IMR-90 (cell line): Measurements from ENCODE around the gene GABRR3. TPM values are rescaled to one million over a fixed set of nuclear protein-coding genes. Genes with fewer than 3 reads are reported as not detected.

Experiments
- ATAC-seq: fragments of 200-7000 bp; cut with Tn5 transposase; 2 replicates; pipeline ENCODE4 v1.9.1; 2020; ENCODE audit warnings: low read depth, mild to moderate bottlenecking, moderate library complexity
- BruUV-seq: library from RNA; stranded (reverse); fragments of 400-500 nt; replicated peaks from 2 replicates; lab custom pipeline; 2021; lab: Mats Ljungman, UMichigan
- CTCF ChIA-PET: fragments of 300-600 bp; formaldehyde crosslinking; extraction: SDS; loops from one replicate; lab custom pipeline; 2021; ENCODE audit warnings: antibody characterized with exemption; lab: Yijun Ruan, JAX
- POLR2A ChIA-PET: fragments of 300-600 bp; sonication (Branson Sonifier 250); formaldehyde crosslinking; loops from one replicate; lab custom pipeline; 2022; ENCODE audit warnings: antibody characterized with exemption; ENCODE audit not compliant: unreplicated experiment; lab: Charles Lee
- DNase-seq: peaks from one replicate; pipeline ENCODE4 v3.0.0; 2013
- H2AFZ ChIP-seq: replicated peaks from 2 replicates; pipeline ENCODE3; 2013; ENCODE audit warnings: low read length, mild to moderate bottlenecking; ENCODE audit not compliant: poor library complexity
- H2AK5ac ChIP-seq: 2 replicates; pipeline ENCODE4 v1.6.1; 2013; ENCODE audit warnings: low read depth, low read length, inconsistent platforms
- H2AK9ac ChIP-seq: replicated peaks from 2 replicates; pipeline ENCODE3; 2013; ENCODE audit warnings: mild to moderate bottlenecking, low read depth, low read length, moderate library complexity; ENCODE audit not compliant: poor library complexity
- H2BK120ac ChIP-seq: 2 replicates; pipeline ENCODE4 v1.6.1; 2013; ENCODE audit warnings: low read depth, low read length, inconsistent platforms
- H2BK15ac ChIP-seq: 3 replicates; pipeline ENCODE4 v1.6.1; 2013; ENCODE audit warnings: low read depth, low read length, inconsistent platforms
- H2BK20ac ChIP-seq: 2 replicates; pipeline ENCODE4 v1.6.1; 2013; ENCODE audit warnings: low read depth, mild to moderate bottlenecking, inconsistent platforms, low read length, moderate library complexity
- H2BK5ac ChIP-seq: 2 replicates; pipeline ENCODE4 v1.6.1; 2013; ENCODE audit warnings: mild to moderate bottlenecking, low read depth, low read length, inconsistent platforms; ENCODE audit not compliant: poor library complexity, severe bottlenecking
- H3K14ac ChIP-seq: replicated peaks from 2 replicates; pipeline ENCODE4 v1.6.1; 2013; ENCODE audit warnings: low read depth, low read length, inconsistent platforms
- H3K18ac ChIP-seq: 2 replicates; pipeline ENCODE4 v1.6.1; 2013; ENCODE audit warnings: low read depth, low read length, control low read depth
- H3K23ac ChIP-seq: 2 replicates; pipeline ENCODE4 v1.6.1; 2013; ENCODE audit warnings: low read depth, low read length, inconsistent platforms
- H3K27ac ChIP-seq: 2 replicates; pipeline ENCODE4 v1.5.1; 2013; ENCODE audit warnings: mild to moderate bottlenecking, control low read depth, low read length; ENCODE audit not compliant: insufficient read depth
- H3K27me3 ChIP-seq: 2 replicates; pipeline ENCODE4 v1.6.1; 2013; ENCODE audit warnings: low read length; ENCODE audit not compliant: control insufficient read depth, insufficient read depth
- H3K36me3 ChIP-seq: 2 replicates; pipeline ENCODE4 v1.6.1; 2013; ENCODE audit warnings: low read length, mixed read lengths; ENCODE audit not compliant: control insufficient read depth, insufficient read depth
- H3K4ac ChIP-seq: 2 replicates; pipeline ENCODE4 v1.6.1; 2013; ENCODE audit warnings: low read depth, low read length, inconsistent platforms
- H3K4me1 ChIP-seq: 2 replicates; pipeline ENCODE4 v1.6.1; 2013; ENCODE audit warnings: low read length, mixed read lengths; ENCODE audit not compliant: control insufficient read depth, insufficient read depth
- H3K4me2 ChIP-seq: 2 replicates; pipeline ENCODE4 v1.6.1; 2013; ENCODE audit warnings: low read depth, mild to moderate bottlenecking, control low read depth, low read length, moderate library complexity
- H3K4me3 ChIP-seq: 2 replicates; pipeline ENCODE4 v1.5.1; 2013; ENCODE audit warnings: low read depth, mild to moderate bottlenecking, control low read depth, low read length, moderate library complexity; ENCODE audit not compliant: insufficient read depth
- H3K56ac ChIP-seq: 2 replicates; pipeline ENCODE4 v1.6.1; 2013; ENCODE audit warnings: low read length, inconsistent platforms; ENCODE audit not compliant: insufficient read depth; ENCODE audit errors: extremely low read depth
- H3K79me1 ChIP-seq, 2 experiments: 2 replicates each; pipeline ENCODE4 v1.6.1; 2013; ENCODE audit warnings: low read length in 2 of 2, inconsistent platforms in 1 of 2, low read depth in 1 of 2
- H3K9ac ChIP-seq: 2 replicates; pipeline ENCODE4 v1.6.1; 2013; ENCODE audit warnings: low read depth, low read length, control low read depth
- H3K9me1 ChIP-seq: 2 replicates; pipeline ENCODE4 v1.6.1; 2013; ENCODE audit warnings: low read length, inconsistent platforms; ENCODE audit not compliant: insufficient read depth
- H3K9me3 ChIP-seq: 2 replicates; pipeline ENCODE4 v1.6.1; 2013; ENCODE audit warnings: low read length; ENCODE audit not compliant: control insufficient read depth, insufficient read depth
- H4K20me1 ChIP-seq: 2 replicates; pipeline ENCODE4 v1.6.1; 2013; ENCODE audit warnings: low read length, inconsistent platforms; ENCODE audit not compliant: insufficient read depth
- H4K5ac ChIP-seq: 2 replicates; pipeline ENCODE4 v1.6.1; 2013; ENCODE audit warnings: mild to moderate bottlenecking, low read depth, low read length, control low read depth
- H4K8ac ChIP-seq, 2 experiments: 2 replicates each; pipeline ENCODE4 v1.6.1; 2013; ENCODE audit warnings: low read depth in 2 of 2, low read length in 2 of 2, control low read depth in 1 of 2, inconsistent platforms in 1 of 2
- H4K91ac ChIP-seq: 2 replicates; pipeline ENCODE4 v1.6.1; 2013; ENCODE audit warnings: low read depth, low read length, inconsistent platforms; ENCODE audit not compliant: insufficient read depth
- BHLHE40 ChIP-seq: fragments of 150-350 bp; IDR thresholded peaks from 2 replicates; pipeline ENCODE4 v1.6.1; 2016; ENCODE audit warnings: mild to moderate bottlenecking, low read depth, low read length
- CEBPB ChIP-seq: IDR thresholded peaks from 2 replicates; pipeline ENCODE4 v1.6.1; 2012; ENCODE audit warnings: low read depth, low read length, improper control_type of control experiment
- CTCF ChIP-seq: conservative IDR thresholded peaks from 2 replicates; pipeline ENCODE4 v1.5.1; 2012; ENCODE audit warnings: mild to moderate bottlenecking, low read depth, low read length, improper control_type of control experiment
- ELK1 ChIP-seq: fragments of 150-350 bp; IDR thresholded peaks from 2 replicates; pipeline ENCODE4 v1.6.1; 2016; ENCODE audit warnings: low read depth, mild to moderate bottlenecking, low read length, moderate library complexity, borderline replicate concordance
- FOS ChIP-seq: fragments of 150-350 bp; IDR thresholded peaks from 2 replicates; pipeline ENCODE4 v1.6.1; 2016; ENCODE audit warnings: low read depth, low read length
- MAFK ChIP-seq: IDR thresholded peaks from 2 replicates; pipeline ENCODE4 v1.6.1; 2012; ENCODE audit warnings: low read depth, low read length, improper control_type of control experiment
- MAZ ChIP-seq: IDR thresholded peaks from 2 replicates; pipeline ENCODE4 v1.6.1; 2012; ENCODE audit warnings: low read depth, mild to moderate bottlenecking, low read length, improper control_type of control experiment, moderate library complexity, borderline replicate concordance
- NFE2L2 ChIP-seq: fragments of 150-350 bp; IDR thresholded peaks from 2 replicates; pipeline ENCODE4 v1.6.1; 2016; ENCODE audit warnings: low read depth, mild to moderate bottlenecking, low read length
- RAD21 ChIP-seq: IDR thresholded peaks from 2 replicates; pipeline ENCODE4 v1.6.1; 2012; ENCODE audit warnings: low read length, improper control_type of control experiment
- RCOR1 ChIP-seq: IDR thresholded peaks from 2 replicates; pipeline ENCODE4 v1.6.1; 2012; ENCODE audit warnings: mild to moderate bottlenecking, low read length, improper control_type of control experiment; ENCODE audit not compliant: insufficient replicate concordance
- RFX5 ChIP-seq: IDR thresholded peaks from 2 replicates; pipeline ENCODE4 v1.8.0; 2012; ENCODE audit warnings: low read depth, mild to moderate bottlenecking, low read length, moderate library complexity
- SMC3 ChIP-seq: fragments of 150-350 bp; IDR thresholded peaks from 2 replicates; pipeline ENCODE4 v1.6.1; 2016; ENCODE audit warnings: low read depth, mild to moderate bottlenecking, antibody characterized with exemption, low read length, moderate library complexity
- WGBS, 2 experiments: methylation state at CpG; one replicate each; pipeline versions ENCODE4 v1.1.5 to v1.1.7; 2013; ENCODE audit warnings: missing lambda C conversion rate in 2 of 2; ENCODE audit not compliant: insufficient read length in 1 of 2; ENCODE audit errors: extremely low coverage in 2 of 2; 5-methylcytosine and 5-hydroxymethylcytosine counted together
- dilution Hi-C: fragments of 300-500 bp; cut with HindIII; formaldehyde crosslinking; loops from one replicate; pipeline ENCODE4 v1.14.3; 2018; ENCODE audit warnings: low sequenced_read_pairs; ENCODE audit not compliant: unreplicated experiment
- in situ Hi-C: fragments of 300-500 bp; cut with MboI; formaldehyde crosslinking; loops from 3 replicates; pipeline ENCODE4 v1.14.3; 2019; ENCODE audit warnings: low sequenced_read_pairs, inconsistent platforms, mixed read lengths
- intact Hi-C: fragments of 100-400 bp; cut with micrococcal nuclease; formaldehyde crosslinking; loops from 2 replicates; pipeline ENCODE4 v1.10.0; 2022
- polyA plus RNA-seq, 3 experiments: library from polyadenylated mRNA; depleted of rRNA; stranded (reverse); fragments of >200 nt; gene quantifications; 2 replicates each; pipeline ENCODE4 v1.2.3, GENCODE V29; 2012; ENCODE audit warnings: low replicate concordance in 1 of 3
- total RNA-seq: library from RNA; depleted of rRNA; stranded (reverse); fragments of >200 nt; gene quantifications from 2 replicates; pipeline ENCODE4 v1.2.3, GENCODE V29; 2012
- TF ChIP-seq, protein P1 (sequence below): fragments of 150-350 bp; IDR thresholded peaks from 2 replicates; pipeline ENCODE4 v1.6.1; 2017; ENCODE audit warnings: mild to moderate bottlenecking, antibody characterized with exemption, low read length, low read depth

GABRR3 gene
- total and polyA plus RNA-seq, 2 of the 4 experiments (the other 2 are of a cell fraction) = not detected

GRCh38 chr3:97958796-97959195, 76.3 kb downstream of the GABRR3 start:
- intact Hi-C loops = no loop called here
- H2BK15ac ChIP-seq = no peak overlapping the region
- 0 out of 4 replicates have a peak overlapping the region, but pooled peaks of 1 of the 2 experiments have one; percentile 2 for H4K8ac ChIP-seq
- H2BK20ac ChIP-seq = no peak overlapping the region
- H4K5ac ChIP-seq = no peak overlapping the region
- CTCF ChIA-PET = no interaction called here
- dilution Hi-C loops = no loop called here
- no peak overlapping the region for H4K91ac ChIP-seq
- no peak overlapping the region for H3K4me2 ChIP-seq
- H4K20me1 ChIP-seq = no peaks in the 10 kb centered on the region
- H3K27me3 ChIP-seq = no peaks in the 10 kb centered on the region
- in situ Hi-C loops = no loop called here
- H3K9me3 ChIP-seq = no peaks in the 10 kb centered on the region
- ATAC-seq (no peak), DNase-seq (no peak)
- no peak overlapping the region for H3K18ac ChIP-seq
- H2BK120ac ChIP-seq = no peak overlapping the region
- no peak overlapping the region for H3K14ac ChIP-seq
- H3K56ac ChIP-seq = no peak overlapping the region
- no peak overlapping the region for H2AFZ ChIP-seq
- H3K27ac ChIP-seq = no peak overlapping the region
- no peak overlapping the region for H3K4me3 ChIP-seq
- peaks cover 2 to 14% of the 10 kb centered on the region in 2 experiments; a peak in 2 of 4 replicates for H3K79me1 ChIP-seq
- no peak overlapping the region for H3K9ac ChIP-seq
- H3K9me1 ChIP-seq = peaks cover 12% of the 10 kb centered on the region; the same call in 1 of the 2 replicates
- peaks cover 17% of the 10 kb centered on the region for H3K36me3 ChIP-seq
- no peak overlapping the region for H2BK5ac ChIP-seq
- WGBS, 2 experiments = no CpG with 5 or more reads among the region's 9 CpGs
- peaks cover 9% of the 10 kb centered on the region for H3K4me1 ChIP-seq
- no TSS peak for BruUV-seq
- no peak overlapping the region for H3K23ac ChIP-seq
- H2AK9ac ChIP-seq = no peak overlapping the region
- TF ChIP-seq BHLHE40 (no peak), CTCF (no peak), RAD21 (no peak), CEBPB (no peak), MAFK (no peak), ELK1 (no peak), SMC3 (no peak), NFE2L2 (no peak), RFX5 (no peak), MAZ (no peak), FOS (no peak), RCOR1 (no peak)
- TF ChIP-seq, protein P1, sequence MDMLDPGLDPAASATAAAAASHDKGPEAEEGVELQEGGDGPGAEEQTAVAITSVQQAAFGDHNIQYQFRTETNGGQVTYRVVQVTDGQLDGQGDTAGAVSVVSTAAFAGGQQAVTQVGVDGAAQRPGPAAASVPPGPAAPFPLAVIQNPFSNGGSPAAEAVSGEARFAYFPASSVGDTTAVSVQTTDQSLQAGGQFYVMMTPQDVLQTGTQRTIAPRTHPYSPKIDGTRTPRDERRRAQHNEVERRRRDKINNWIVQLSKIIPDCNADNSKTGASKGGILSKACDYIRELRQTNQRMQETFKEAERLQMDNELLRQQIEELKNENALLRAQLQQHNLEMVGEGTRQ = no peak
- POLR2A ChIA-PET = no interaction called here
- H2AK5ac ChIP-seq = no peak overlapping the region
- no peak overlapping the region for H3K4ac ChIP-seq
